Adrenal gland (tissue), 19 donors: Measurements from ENCODE around the gene LRPPRC. TPM values are rescaled to one million over a fixed set of nuclear protein-coding genes. Genes with fewer than 3 reads are reported as not detected.

Experiments used
- DNase-seq, 7 donors: peaks; one replicate each; pipeline ENCODE4 v3.0.0-alpha.2; 2019 to 2020
- H3K27ac ChIP-seq, 5 donors: fragments of 200-600 bp; sonication (generic) in 4 of 5; 1 replicate in 3 of 5; 2 replicates in 2 of 5; pipeline versions ENCODE4 v1.5.1 to v1.8.0; 2016 to 2020; ENCODE audit warnings: mild to moderate bottlenecking in 1 of 5
- H3K27me3 ChIP-seq: fragments of 200-600 bp; 2 replicates; pipeline ENCODE4 v1.8.0; 2021
- H3K36me3 ChIP-seq, 2 donors: fragments of 200-600 bp; replicated peaks in 1 of 2; 1 replicate in 1 of 2; 2 replicates in 1 of 2; pipeline versions ENCODE4 v1.5.1 to v1.8.0; 2018 to 2022
- H3K4me1 ChIP-seq, 2 donors: fragments of 200-600 bp; replicated peaks in 1 of 2; 1 replicate in 1 of 2; 2 replicates in 1 of 2; pipeline versions ENCODE4 v1.5.1 to v1.8.0; 2018 to 2021
- H3K4me3 ChIP-seq, 4 donors: fragments of 200-600 bp; sonication (generic) in 3 of 4; one replicate each; pipeline ENCODE4 v1.5.1; 2016 to 2018
- H3K9me3 ChIP-seq, 3 donors: fragments of 200-600 bp; sonication (generic) in 1 of 3; replicated peaks in 1 of 3; 1 replicate in 2 of 3; 2 replicates in 1 of 3; pipeline versions ENCODE4 v1.5.1 to v1.8.0; 2016 to 2021
- POLR2A ChIP-seq, 2 donors: fragments of 450-650 bp; IDR thresholded peaks; one replicate each; pipeline ENCODE4 v1.6.1; 2017; ENCODE audit warnings: antibody characterized with exemption in 2 of 2, mild to moderate bottlenecking in 2 of 2, moderate library complexity in 1 of 2
- WGBS, 4 donors: extraction: QIAGEN DNeasy Blood & Tissue Kit in 2 of 4; methylation state at CpG; one replicate each; pipeline versions ENCODE4 v1.1.5 to v1.1.7; 2013 to 2017; 5-methylcytosine and 5-hydroxymethylcytosine counted together
- intact Hi-C, 2 donors: fragments of 100-400 bp; cut with DNase I; formaldehyde crosslinking; loops; one replicate each; pipeline versions ENCODE4 v1.14.1 to v1.15.0; 2022 to 2023
- long read RNA-seq, 10 donors: library from polyadenylated mRNA in 3 of 10; unstranded in 2 of 10; stranded (forward) in 1 of 10; transcript quantifications; one replicate each; pipeline ENCODE4 v2.0.0 and lab custom pipeline, GENCODE V29; 2021 to 2026
- polyA plus RNA-seq, 3 donors: library from polyadenylated mRNA; stranded (reverse); fragments of 200-250 nt in 2 of 3; fragments of 350-450 nt in 1 of 3; fragmentation: Illumina TruSeq in 1 of 3; extraction: RNeasy Lipid Tissue Mini Kit (QIAGEN cat#74804) in 1 of 3; gene quantifications; one replicate each; pipeline ENCODE4 v1.2.3, GENCODE V29; 2013 to 2014
- total RNA-seq, 9 donors: library from RNA; depleted of rRNA in 4 of 9; stranded (reverse); fragments of >200 nt in 4 of 9; fragments of 120-200 nt in 1 of 9; fragmentation: NEBNext Ultra II Directional in 1 of 9; extraction: Animal tissue kit (Norgen Biotek cat#: 25700) in 1 of 9; gene quantifications; one replicate each; pipeline versions ENCODE4 v1.1.0 to v1.2.4, GENCODE V29; 2013 to 2023
- TF ChIP-seq, protein P1 (sequence below), 6 experiments: fragments of 450-650 bp in 4 of 6; fragments of 200-600 bp in 2 of 6; sonication (generic) in 1 of 6; IDR thresholded peaks; 1 replicate in 5 of 6; 2 replicates in 1 of 6; pipeline versions ENCODE4 v1.5.1 to v1.8.0; 2016 to 2021; ENCODE audit warnings: antibody characterized with exemption in 6 of 6, mild to moderate bottlenecking in 2 of 6, moderate library complexity in 1 of 6
- donor health status: healthy with polysubstance abuse.
- donor health status: Bipolar disorder and iron deficiency.
- donor health status: DM: yes; HTN: yes; CAD: no.
- donor health status: DM: no; HTN: no; CAD: no.
- donor health status: DM: no; HTN: no; CAD: no.
- donor health status: DM: yes; HTN: yes; CAD: no.

The LRPPRC gene
- 100 to 1,000 TPM in 1 of 9 donors, 10 to 100 TPM in 8; 40.6 to 100 (median 72.6) TPM for total RNA-seq
- 100 to 1,000 TPM in 1 of 3 donors, 10 to 100 TPM in 2; 18.3 to 113 (median 24.6) TPM for polyA plus RNA-seq
- long read RNA-seq, donor 1, full-length matches to known transcripts = 13 of 83 reads
- long read RNA-seq, donor 1, partial matches to known transcripts = 70 of 83 reads
- long read RNA-seq, donor 1, other reads (novel, unspliced or antisense) = 0 of 83 reads
- long read RNA-seq, donor 2, full-length matches to known transcripts = 10 of 56 reads
- long read RNA-seq, donor 2, partial matches to known transcripts = 46 of 56 reads
- long read RNA-seq, donor 2, other reads (novel, unspliced or antisense) = 0 of 56 reads
- long read RNA-seq, donor 3, full-length matches to known transcripts = 17 of 52 reads
- long read RNA-seq, donor 3, partial matches to known transcripts = 35 of 52 reads
- long read RNA-seq, donor 3, other reads (novel, unspliced or antisense) = 0 of 52 reads
- long read RNA-seq, donor 4, full-length matches to known transcripts = 12 of 36 reads
- long read RNA-seq, donor 4, partial matches to known transcripts = 11 of 36 reads
- long read RNA-seq, donor 4, other reads (novel, unspliced or antisense) = 13 of 36 reads
- long read RNA-seq, donor 5, full-length matches to known transcripts = 171 of 208 reads
- long read RNA-seq, donor 5, partial matches to known transcripts = 15 of 208 reads
- long read RNA-seq, donor 5, other reads (novel, unspliced or antisense) = 22 of 208 reads
- long read RNA-seq, donor 6, full-length matches to known transcripts = 5 of 24 reads
- long read RNA-seq, donor 6, partial matches to known transcripts = 7 of 24 reads
- long read RNA-seq, donor 6, other reads (novel, unspliced or antisense) = 12 of 24 reads
- long read RNA-seq, donor 7, full-length matches to known transcripts = 3 of 45 reads
- long read RNA-seq, donor 7, partial matches to known transcripts = 42 of 45 reads
- long read RNA-seq, donor 7, other reads (novel, unspliced or antisense) = 0 of 45 reads
- long read RNA-seq, donor 8, full-length matches to known transcripts = 22 of 98 reads
- long read RNA-seq, donor 8, partial matches to known transcripts = 76 of 98 reads
- long read RNA-seq, donor 8, other reads (novel, unspliced or antisense) = 0 of 98 reads
- long read RNA-seq, donor 9, full-length matches to known transcripts = 10 of 59 reads
- long read RNA-seq, donor 9, partial matches to known transcripts = 49 of 59 reads
- long read RNA-seq, donor 9, other reads (novel, unspliced or antisense) = 0 of 59 reads
- long read RNA-seq, donor 10, full-length matches to known transcripts = 4 of 27 reads
- long read RNA-seq, donor 10, partial matches to known transcripts = 23 of 27 reads
- long read RNA-seq, donor 10, other reads (novel, unspliced or antisense) = 0 of 27 reads

DNA sequence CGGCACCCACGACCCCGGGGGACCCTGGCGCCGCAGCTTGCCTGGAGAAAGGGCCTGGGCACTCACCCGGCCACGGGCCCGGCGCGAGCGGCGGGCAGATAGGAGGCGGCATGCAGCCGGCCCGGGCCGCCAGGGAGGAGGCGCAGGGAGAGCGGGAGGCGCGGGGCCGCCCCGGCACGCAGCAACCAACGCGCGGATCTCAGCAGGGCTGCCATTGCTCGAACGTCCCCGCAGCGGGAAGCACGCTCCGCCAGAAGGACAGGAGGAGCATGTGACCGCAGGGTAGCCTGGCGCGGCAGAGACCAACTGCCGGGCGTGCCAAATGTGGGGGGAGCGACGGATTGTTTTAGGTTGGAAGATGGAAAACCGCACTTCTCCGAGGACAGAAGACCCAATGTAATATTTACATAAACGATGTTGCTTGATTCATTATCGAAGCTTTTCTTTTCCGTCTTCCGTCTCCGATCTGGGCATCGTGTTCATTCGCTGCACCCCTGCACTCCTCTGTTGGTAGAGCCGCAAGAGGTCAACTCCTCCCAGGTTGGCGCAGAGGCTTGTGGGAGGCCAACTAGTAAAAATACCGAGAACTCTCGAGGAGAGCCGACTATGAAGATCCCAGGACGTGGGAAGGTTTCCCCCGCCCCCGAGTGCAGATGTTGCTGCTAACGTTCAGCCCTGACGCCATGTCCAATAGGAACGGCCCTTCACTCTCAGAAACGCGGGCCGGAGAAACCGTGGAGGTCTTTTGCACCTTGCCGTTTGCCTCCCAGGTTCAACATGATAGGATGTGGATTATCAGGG is at the start of gene LRPPRC:
LRPPRC (minus strand) TSS at position 257 of the 801 bp plus-strand sequence; CDS start at position 215, 42 bp downstream.
- DNase-seq = peak; percentile 91 to 98 (median 96)
- WGBS, 4 donors = 0 to 1% (median 0%) methylated on average over 30 to 64 of the region's 64 CpGs
- Histone ChIP-seq H3K27me3 (no peaks in the 10 kb centered on the region), H3K27ac (peak within 1 kb of the TSS in 4 of 5 donors; percentile 52 to 93 (median 82)), H3K36me3 (no peaks in the 10 kb centered on the region), H3K4me1 (peaks cover 7 to 29% of the 10 kb centered on the region in 2 donors), H3K9me3 (no peaks in the 10 kb centered on the region), H3K4me3 (peak within 1 kb of the TSS; percentile 60 to 87 (median 84))
- intact Hi-C loops = no loop called here
- TF ChIP-seq, protein P1, sequence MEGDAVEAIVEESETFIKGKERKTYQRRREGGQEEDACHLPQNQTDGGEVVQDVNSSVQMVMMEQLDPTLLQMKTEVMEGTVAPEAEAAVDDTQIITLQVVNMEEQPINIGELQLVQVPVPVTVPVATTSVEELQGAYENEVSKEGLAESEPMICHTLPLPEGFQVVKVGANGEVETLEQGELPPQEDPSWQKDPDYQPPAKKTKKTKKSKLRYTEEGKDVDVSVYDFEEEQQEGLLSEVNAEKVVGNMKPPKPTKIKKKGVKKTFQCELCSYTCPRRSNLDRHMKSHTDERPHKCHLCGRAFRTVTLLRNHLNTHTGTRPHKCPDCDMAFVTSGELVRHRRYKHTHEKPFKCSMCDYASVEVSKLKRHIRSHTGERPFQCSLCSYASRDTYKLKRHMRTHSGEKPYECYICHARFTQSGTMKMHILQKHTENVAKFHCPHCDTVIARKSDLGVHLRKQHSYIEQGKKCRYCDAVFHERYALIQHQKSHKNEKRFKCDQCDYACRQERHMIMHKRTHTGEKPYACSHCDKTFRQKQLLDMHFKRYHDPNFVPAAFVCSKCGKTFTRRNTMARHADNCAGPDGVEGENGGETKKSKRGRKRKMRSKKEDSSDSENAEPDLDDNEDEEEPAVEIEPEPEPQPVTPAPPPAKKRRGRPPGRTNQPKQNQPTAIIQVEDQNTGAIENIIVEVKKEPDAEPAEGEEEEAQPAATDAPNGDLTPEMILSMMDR (IDR thresholded peaks at IDR 0.05) = peak in 1 of 6 experiments; percentile 19
- TF ChIP-seq POLR2A (IDR thresholded peaks at IDR 0.05) = peak; percentile 62 to 96

DNA sequence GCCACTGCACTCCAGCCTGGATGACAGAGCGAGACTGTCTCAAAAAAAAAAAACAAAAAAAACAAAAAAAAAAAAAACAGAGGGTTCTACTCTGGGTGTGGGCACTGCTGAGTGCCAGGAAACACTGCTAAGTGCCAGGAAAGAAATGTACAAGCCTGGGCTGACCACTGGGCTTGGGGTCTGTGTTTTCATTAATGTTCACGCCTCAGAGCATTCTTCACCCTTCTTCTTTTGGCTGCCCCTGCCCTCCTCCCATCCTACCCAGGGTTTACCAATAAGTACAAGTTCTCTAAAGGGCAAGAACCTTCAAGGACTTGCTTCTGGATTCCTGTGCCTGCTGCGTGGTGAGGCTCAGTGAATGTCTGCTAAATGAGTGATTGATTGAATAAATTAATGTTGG is 49.3 kb upstream of the LRPPRC start:
- Histone ChIP-seq H3K27me3 (no peaks in the 10 kb centered on the region), H3K9me3 (no peaks in the 10 kb centered on the region), H3K36me3 (no peaks in the 10 kb centered on the region), H3K4me1 (peaks cover 0 to 6% of the 10 kb centered on the region in 2 donors), H3K4me3 (no peak overlapping the region), H3K27ac (no peak overlapping the region)
- no peak for TF ChIP-seq POLR2A (IDR thresholded peaks at IDR 0.05)
- no peak for DNase-seq
- WGBS, 4 donors = 58 to 85% (median 68%) methylated on average over 3 of the region's 3 CpGs
- intact Hi-C loops = loop anchor here in 1 of 2 donors (5.0 to 10.0 kb wide), 2 partner anchors 247 to 910 kb away; no protein-coding TSS in a partner anchor

DNA sequence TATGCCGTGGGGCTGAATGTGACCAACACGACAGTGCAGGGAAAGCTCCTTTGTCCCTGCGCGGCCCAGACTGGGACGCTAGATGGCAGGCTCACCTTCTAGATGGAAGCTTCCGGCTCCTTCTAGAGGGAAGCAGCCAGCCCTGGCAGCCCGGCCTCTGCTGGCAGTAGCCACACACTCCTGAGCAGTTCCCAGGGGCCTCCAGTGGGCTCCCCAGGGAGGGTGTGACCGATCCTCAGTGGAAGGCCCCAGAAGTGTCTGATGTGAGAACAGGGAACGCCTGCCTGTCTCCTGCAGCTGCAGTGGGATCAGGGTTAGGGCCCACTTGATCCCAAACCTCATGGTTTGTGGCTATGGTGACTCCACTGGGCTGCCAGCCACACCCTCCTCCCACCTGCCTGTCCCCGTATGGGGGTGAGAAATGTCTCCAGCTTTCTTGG is 48.5 kb upstream of the LRPPRC start:
- Histone ChIP-seq H3K36me3 (no peaks in the 10 kb centered on the region), H3K4me1 (peaks cover 0 to 6% of the 10 kb centered on the region in 2 donors), H3K27ac (no peak overlapping the region), H3K27me3 (no peaks in the 10 kb centered on the region), H3K9me3 (no peaks in the 10 kb centered on the region), H3K4me3 (no peak overlapping the region)
- peak; percentile 82 to 92 (median 89) for DNase-seq
- intact Hi-C loops = loop anchor here in 1 of 2 donors (10.0 kb wide), 1 partner anchor 910 kb away; no protein-coding TSS in a partner anchor
- WGBS, 4 donors = 0 to 11% (median 5%) methylated on average over 5 to 10 of the region's 10 CpGs
- TF ChIP-seq POLR2A (IDR thresholded peaks at IDR 0.05) = no peak
- TF ChIP-seq, protein P1 (IDR thresholded peaks at IDR 0.05) = peak; percentile 66 to 87 (median 84)
